ENCODE measurements around the gene WNT3. TPM values are rescaled to one million over a fixed set of nuclear protein-coding genes. Genes with fewer than 3 reads are reported as not detected.

The WNT3 gene
- total RNA-seq, 1 donor from 2014 or later, result 1.0 TPM

DNA sequence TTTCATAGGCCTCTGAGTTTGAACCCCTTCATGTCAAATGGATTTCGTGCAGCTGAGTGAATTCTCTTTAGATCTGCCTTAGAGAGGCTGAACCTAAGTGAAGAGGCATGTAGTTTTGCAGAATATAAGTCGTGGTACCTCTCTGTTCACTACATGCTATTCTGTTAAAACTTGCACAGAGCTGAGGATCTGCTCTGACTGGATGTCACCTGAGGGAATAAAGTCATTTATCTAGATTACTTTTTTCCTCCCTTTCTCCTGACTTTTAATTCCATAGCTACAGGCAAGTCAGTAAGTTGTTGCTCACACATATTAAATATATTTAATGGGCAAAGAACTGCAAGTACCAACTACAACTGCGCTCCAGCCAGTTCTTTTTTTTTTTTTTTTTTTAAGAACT is 64.7 kb downstream of the WNT3 start:
- ATAC-seq (no peak), DNase-seq (ENCODE audit: missing footprints) (no peak)
- intact Hi-C loops (cut with DNase I), result no loop called here

GRCh38 chr17:46751425-46751824 is 67.1 kb downstream of the WNT3 start:
- ATAC-seq (no peak), DNase-seq (ENCODE audit: missing footprints) (no peak)
- intact Hi-C loops (cut with DNase I), result no loop called here

GRCh38 chr17:46745376-46745775 is 73.1 kb downstream of the WNT3 start:
- no peak for DNase-seq (ENCODE audit: missing footprints)
- intact Hi-C loops (cut with DNase I), result no loop called here
- no peak for ATAC-seq

DNA sequence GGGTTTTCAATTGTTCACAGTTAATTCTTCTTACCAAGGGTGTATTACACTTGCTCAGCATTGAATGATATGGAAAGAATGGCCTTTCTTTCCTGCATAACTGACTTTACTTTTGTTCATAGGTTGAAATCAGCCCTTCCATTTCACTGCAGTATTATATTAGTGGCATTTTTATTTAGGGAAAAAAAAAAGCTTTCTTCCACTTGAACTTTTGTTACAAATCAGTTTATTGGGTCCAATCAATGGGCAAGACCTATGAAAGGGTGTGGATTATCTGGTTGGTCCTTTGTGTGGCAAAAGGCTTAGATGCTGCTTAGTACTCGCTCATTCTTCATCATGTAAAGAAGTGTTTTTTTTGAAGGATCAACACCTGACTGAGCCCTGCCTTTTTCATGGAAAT is 74.1 kb downstream of the WNT3 start:
- intact Hi-C loops (cut with DNase I), result no loop called here
- no peak for ATAC-seq
- DNase-seq (ENCODE audit: missing footprints), result no peak

GRCh38 chr17:46742565-46743270 is 75.8 kb downstream of the WNT3 start:
- DNase-seq (ENCODE audit: missing footprints), result no peak
- peak; percentile 91 for ATAC-seq

GRCh38 chr17:46741122-46741730 is 77.3 kb downstream of the WNT3 start:
- intact Hi-C loops (cut with DNase I), result no loop called here
- ATAC-seq (no peak), DNase-seq (ENCODE audit: missing footprints) (no peak)

More at GRCh38 chr17:46742565-46743270, 75.8 kb downstream of the WNT3 start:
- intact Hi-C loops (cut with DNase I), result no loop called here

GRCh38 chr17:46739982-46740381 is 78.5 kb downstream of the WNT3 start:
- intact Hi-C loops (cut with DNase I), result no loop called here
- no peak for ATAC-seq
- no peak for DNase-seq (ENCODE audit: missing footprints)

- ATAC-seq, result no peak
- intact Hi-C loops (cut with DNase I), result no loop called here
- no peak for DNase-seq (ENCODE audit: missing footprints)
Measured at GRCh38 chr17:46738544-46738943, 79.9 kb downstream of the WNT3 start.

DNA sequence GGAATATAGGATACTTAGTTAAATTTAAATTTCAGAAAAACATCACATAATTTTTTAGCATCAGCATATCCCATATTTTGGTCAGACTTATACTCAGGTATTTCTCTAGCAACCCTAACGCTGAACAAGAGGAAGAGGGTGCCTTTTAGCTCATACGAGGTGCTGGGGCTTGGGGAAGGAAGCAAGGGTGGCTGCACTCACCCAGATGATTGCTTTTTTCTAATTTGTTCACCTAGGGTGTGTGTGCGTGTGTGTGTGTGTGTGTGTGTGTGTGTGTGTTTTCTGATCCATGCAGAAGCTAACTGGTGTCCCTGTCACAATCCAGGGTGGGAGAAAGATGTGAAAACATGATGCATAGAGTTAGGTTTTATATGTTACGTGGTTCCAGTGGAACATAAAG is 81.2 kb downstream of the WNT3 start:
- ATAC-seq, result no peak
- intact Hi-C loops (cut with DNase I), result no loop called here
- DNase-seq (ENCODE audit: missing footprints), result no peak

DNA sequence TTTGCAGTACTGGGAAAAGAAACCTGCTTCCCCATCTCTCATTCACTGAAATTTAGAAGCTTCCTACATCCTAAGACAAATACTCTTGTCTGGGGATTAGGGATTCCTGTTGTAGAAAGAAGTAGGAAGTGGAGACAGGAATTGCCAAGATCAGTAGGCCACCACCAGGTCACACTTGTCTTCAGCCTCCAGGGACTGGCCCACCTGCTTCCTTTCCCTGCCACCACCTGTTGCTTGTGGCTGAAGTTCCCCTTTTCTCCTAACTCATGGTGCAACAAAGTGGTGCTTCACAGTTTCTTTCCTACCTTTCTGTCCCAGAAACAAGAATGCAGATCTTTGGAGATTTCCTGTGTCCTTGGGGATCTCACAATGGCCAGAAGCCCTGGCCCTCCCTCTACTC is 82.4 kb downstream of the WNT3 start:
- intact Hi-C loops (cut with DNase I), result no loop called here

GRCh38 chr17:46733837-46734475 is 84.5 kb downstream of the WNT3 start:
- DNase-seq (ENCODE audit: missing footprints) (no peak), ATAC-seq (no peak)
- intact Hi-C loops (cut with DNase I), result no loop called here

More for the DNA sequence above, 82.4 kb downstream of the WNT3 start:
- ATAC-seq (no peak), DNase-seq (ENCODE audit: missing footprints) (no peak)

GRCh38 chr17:46732754-46733398 is 85.6 kb downstream of the WNT3 start:
- ATAC-seq, result no peak
- no peak for DNase-seq (ENCODE audit: missing footprints)
- intact Hi-C loops (cut with DNase I), result no loop called here

DNA sequence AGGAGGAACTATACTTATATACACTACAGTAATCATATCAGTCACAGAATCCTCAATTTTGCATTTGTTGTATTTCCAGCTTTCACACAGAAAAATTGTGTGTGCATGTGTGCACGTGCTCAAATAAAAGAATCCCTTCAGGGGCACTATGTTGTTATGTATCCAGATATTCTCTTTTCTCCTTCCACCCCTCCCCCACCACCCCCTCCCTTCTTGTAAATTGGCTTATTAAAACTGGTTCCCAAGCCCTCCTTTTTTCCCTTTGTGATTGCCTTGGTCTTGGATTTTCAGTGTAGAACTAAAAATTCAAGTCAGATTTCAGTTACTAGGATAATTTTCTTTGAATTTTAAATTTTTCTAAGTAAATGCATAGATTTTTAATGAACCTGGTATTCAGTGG is 86.3 kb downstream of the WNT3 start:
- intact Hi-C loops (cut with DNase I), result no loop called here
- ATAC-seq (no peak), DNase-seq (ENCODE audit: missing footprints) (no peak)

DNA sequence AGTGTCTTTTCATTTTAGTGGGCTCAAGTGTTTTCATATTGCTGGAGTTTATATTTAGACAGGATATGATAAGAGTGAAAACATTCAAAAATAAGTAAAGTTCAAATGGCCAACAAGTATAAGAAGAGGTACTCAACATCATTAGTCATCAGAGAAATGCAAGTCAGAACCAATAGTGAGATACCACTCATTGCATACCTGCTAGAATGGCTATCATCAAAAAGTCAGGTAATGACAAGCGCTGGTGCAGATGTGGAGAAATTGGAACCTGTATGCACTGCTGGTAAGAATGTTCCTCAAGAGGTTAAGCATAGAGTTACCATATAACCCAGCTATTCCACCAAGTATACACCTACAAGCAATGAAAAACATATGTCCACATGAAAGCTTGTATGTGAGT is 87.8 kb downstream of the WNT3 start:
- no peak for DNase-seq (ENCODE audit: missing footprints)
- no peak for ATAC-seq
- intact Hi-C loops (cut with DNase I), result no loop called here

- intact Hi-C loops (cut with DNase I), result no loop called here
- ATAC-seq (no peak), DNase-seq (ENCODE audit: missing footprints) (no peak)
Measured at GRCh38 chr17:46730026-46730425, 88.5 kb downstream of the WNT3 start.

DNA sequence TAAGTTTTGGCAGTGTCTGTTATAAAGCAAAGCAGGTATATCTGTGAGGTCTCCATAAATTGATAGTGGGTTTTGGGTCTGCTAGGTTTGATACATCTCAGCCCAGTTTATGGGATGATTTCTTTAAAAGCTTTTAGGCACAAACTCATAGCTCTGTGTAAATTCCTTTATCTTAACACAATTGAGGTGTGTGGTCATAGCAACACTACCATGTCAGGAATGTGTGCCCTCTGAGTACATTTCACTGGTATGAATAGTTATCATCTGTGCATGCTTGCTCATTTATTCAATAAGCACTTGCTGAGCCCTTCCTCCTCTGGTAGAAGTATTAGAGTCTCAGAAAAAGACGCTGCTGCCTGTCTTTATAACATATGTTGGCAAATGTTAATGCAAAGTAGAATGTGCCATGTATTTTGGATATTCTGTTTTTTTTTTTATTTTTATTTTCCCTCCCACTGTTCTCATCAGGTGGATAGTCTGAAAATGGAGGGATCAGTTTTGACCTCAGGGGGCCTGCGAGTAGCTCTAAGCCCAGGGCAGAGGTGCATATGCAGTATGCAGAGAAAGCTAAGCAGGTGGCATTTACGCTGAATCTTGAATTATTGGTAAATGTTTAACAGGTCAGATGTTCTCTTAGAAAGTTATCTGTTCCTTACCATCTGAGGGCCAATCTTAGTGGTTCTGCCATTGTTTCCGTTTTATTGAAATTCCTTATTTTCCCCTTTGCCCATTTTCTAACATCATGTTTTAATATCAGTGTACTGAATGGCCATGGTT is 90.7 kb downstream of the WNT3 start:
- intact Hi-C loops (cut with DNase I), result no loop called here
- no peak for DNase-seq (ENCODE audit: missing footprints)
- ATAC-seq, result no peak

DNA sequence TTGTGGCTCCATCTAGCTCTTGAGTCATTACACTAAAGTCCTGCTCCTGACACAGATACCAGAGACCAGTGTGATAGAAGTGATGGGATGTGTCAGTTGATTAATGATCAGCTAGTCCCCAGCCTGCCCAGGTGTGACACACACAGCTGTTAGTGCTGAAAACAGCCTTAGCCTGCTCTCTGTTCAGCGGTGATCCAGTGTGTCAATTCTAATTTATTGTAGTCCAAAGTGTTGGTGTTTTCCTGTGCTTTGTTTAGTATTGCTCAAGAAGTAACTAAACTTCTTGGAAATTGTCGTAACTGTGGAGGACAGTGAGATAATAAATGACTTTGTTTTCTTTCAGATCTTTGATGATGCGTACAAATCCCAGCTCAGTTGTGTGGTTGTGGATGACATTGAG is 92.3 kb downstream of the WNT3 start:
- intact Hi-C loops (cut with DNase I), result no loop called here
- ATAC-seq, result no peak
- DNase-seq (ENCODE audit: missing footprints), result no peak

DNA sequence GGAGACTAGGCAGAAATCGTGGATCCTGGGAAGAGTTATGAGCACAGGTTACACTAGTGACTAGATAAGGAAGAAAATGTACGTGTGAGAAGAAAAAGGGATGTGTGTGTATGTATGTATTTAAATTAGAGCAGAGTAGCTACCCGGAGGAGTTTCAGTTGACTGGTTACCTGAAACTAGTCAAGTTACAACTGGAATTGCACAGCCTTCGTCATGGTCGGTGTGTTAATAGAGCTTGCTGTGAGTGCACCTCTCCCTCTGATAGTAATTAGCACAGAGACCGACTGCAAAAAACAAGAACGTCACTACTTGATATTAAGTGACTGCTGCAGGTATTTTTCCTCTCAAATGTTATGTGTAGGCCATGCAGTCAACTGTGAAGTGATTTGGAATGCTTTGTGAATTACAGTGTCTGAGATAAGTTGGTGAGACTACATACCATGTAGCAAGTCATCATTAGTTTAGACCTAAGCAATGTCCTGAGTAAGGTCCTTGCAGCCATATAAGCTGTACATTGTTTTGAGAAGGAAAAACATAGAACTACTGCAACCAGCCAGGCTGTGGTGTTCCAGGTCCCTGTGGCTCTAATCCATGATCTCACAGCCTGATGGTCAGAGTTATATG is 95.7 kb downstream of the WNT3 start:
- intact Hi-C loops (cut with DNase I), result no loop called here
- no peak for DNase-seq (ENCODE audit: missing footprints)
- no peak for ATAC-seq

- ATAC-seq, result no peak
- intact Hi-C loops (cut with DNase I), result no loop called here
Measured at GRCh38 chr17:46720408-46720807, 98.1 kb downstream of the WNT3 start.

More at GRCh38 chr17:46720408-46720807, 98.1 kb downstream of the WNT3 start:
- DNase-seq (ENCODE audit: missing footprints), result no peak
